Stimulated activated naive CD8-positive, alpha-beta T cell treated with anti-CD3 and anti-CD28 coated beads, Interleukin-15, Interleukin-2, amounts not matched to agents 100 U/mL and 50 U/mL, for 24 hours (primary cell): ENCODE data around the gene IL1RN.
"Not testable (repeated sequence)": the region's sequence is repeated elsewhere in the genome, so short reads cannot be mapped to it uniquely, and the experiment has no call there.

Experiments used
- ATAC-seq: fragments of 150-1000 bp; cut with Tn5 transposase; one replicate; pipeline ENCODE4 v1.10.0; 2021
- DNase-seq: peaks from one replicate; pipeline ENCODE4 v3.0.0; 2021

The IL1RN gene, protein sequence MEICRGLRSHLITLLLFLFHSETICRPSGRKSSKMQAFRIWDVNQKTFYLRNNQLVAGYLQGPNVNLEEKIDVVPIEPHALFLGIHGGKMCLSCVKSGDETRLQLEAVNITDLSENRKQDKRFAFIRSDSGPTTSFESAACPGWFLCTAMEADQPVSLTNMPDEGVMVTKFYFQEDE

DNA sequence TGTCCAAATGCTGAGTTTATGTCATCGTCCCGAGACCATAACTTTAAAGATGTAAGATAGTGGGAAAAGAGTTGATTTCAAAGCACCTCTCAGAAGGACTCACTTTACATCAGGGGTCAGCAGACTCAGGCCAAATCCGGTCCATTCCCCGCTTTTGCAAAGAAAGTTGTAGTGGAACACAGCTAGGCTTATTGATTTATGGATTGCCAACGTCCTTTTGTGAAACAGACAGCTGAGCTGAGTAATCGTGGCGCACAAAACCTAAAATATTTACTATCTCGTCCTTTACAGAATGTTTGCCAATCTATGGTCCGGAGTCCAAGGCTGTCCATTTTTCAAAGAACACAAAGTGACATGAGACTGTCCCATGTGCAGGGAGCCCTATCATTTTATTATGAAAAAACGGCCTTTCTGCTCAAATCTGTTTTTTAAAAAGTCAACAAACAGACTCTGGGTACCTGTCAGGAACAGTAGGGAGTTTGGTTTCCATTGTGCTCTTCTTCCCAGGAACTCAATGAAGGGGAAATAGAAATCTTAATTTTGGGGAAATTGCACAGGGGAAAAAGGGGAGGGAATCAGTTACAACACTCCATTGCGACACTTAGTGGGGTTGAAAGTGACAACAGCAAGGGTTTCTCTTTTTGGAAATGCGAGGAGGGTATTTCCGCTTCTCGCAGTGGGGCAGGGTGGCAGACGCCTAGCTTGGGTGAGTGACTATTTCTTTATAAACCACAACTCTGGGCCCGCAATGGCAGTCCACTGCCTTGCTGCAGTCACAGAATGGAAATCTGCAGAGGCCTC, at the start of gene IL1RN:
Gene IL1RN (plus strand): TSS at position 754 of the 801 bp plus-strand sequence. CDS start 27 bp downstream, at position 781.
- DNase-seq, result no peak
- ATAC-seq, result no peak

DNA sequence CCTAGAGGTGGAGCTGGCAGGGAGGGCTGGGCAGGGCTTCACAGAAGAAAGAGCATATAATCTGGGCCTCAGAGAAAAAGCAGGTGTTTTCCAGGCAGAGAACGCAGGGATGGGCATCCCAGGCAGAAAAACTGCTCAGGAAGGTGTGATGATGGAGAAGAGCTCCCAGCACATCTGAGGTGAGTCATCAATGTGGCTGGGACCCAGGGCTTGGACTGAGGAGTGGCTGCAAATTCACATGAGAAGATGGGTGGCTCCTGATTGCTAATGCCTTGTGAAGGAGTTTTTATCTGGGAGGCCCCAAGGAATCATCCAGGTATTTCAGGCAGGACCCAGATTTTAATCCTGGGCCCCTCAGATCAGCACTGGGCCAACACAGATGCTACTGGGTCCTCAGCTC, 49.5 kb upstream of the IL1RN start:
- DNase-seq (no peak), ATAC-seq (no peak)

DNA sequence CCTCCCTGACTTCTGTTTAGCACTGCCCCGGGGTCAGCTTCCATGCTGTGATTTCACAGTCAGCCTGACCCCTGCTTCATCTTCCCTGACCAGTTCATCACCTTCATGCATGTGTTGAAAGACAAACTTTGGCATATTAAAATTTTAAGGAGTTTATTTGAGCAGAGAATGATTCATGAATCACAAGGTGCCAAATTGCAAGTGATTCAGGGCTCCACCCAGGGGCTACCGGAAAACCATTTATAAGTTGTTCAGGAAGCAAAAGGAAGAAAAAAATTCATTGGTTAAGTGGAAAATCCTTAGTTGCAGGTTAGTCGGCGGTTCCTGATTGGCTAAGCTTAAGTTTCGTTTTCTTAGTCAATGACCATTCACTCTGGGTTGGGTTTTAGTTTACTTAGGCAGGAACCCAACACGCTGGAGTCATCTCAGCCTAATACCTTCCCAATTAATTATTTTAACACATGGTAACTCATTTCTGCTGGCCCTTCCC, 49.0 kb upstream of the IL1RN start:
- no peak for DNase-seq
- ATAC-seq, result no peak

DNA sequence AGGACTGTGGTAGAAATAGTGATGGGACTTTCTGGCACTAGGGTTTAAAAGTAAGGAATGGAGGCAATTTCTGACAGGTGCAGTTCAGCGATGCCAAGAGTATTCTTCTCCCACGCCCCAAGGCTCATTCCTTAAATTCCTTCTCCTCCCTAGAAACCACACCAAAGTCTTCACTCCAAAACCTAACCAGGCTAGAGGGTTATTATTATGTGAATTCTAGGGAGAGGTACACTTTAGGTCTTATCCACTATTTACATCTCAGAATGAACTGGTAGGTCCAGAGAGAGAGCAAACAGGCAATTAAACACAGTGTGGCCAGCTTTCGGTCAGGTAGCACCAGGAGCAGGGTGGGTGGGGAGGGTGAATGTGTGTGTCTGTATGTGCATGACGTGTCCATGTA, 48.3 kb upstream of the IL1RN start:
- ATAC-seq (no peak), DNase-seq (no peak)

DNA sequence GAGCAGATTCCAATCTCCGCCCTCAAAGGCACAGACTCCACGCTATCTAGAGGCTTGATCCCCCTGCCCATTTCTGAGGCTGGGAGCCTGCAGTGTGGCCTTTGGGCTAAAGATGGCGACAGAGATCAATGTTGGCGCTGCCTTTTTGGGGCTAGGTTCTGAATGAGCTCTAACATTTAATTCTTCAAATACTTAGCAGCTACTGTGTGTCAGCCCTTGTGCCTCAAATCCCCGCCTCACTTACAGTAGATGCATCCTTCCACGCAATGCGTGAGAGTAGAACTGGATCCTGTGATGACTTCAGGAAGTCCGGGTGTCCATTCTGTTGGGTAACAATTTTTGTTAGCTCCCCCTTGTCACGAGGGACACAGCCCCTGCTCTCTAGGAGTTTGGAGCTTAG, 47.3 kb upstream of the IL1RN start:
- peak; percentile 64 for DNase-seq
- ATAC-seq, result no peak

DNA sequence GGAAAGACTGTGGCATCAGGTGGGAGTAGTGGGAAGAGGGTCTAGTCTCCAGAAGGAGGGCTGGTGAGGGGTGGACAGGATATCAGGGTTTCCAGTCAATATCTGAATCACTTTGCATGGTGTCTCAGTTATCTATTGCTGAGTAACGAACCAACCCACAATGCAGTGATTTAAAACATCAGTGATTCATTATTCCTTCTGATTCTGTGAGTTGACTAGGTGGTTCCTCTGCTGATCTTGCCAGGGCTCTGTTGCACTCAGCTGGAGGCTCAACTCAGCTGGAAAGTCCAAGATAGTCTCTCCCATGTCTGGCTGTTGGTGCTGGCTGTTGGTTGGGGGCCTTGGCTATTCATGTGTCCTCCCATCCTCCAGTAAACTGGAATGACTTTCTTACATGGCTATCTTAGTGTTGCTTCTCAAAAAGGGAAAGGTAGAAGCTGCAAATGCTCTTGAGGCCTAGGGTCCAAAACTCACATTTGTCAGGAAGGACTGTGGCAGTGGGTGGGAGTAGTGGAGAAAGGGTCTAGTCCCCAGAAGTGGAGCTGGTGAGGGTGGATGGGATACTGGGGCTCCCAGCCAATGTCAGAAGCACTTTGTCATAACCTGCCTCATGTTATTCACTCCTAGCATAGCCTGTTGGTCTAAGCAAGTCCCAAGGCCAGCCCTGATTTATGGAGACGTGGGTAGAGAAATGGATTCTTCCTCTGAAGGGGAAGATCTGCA, 45.7 kb upstream of the IL1RN start:
- ATAC-seq, result peak; percentile 38

DNA sequence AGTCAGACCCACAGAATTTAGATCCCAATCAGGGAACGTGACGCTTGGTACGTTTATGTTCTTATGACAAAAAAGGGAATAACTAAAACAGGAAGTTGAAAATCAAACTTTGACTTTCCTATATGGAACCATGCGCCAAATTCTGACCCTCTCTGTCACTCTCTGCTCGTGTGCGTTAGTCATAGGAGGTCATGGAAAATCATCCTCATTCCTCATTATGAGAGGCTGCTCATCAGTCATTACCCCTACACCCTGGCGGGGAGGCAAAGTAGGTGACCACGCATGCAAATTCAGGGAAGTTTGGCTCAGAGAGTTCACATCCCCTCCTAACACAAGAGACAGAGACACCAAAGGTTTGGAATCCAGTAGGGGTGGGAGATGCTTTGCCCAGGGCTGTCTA, 44.1 kb upstream of the IL1RN start:
- ATAC-seq, result peak; percentile 88
- peak; percentile 41 for DNase-seq

More for the DNA sequence above, 45.7 kb upstream of the IL1RN start:
- DNase-seq, result no peak

DNA sequence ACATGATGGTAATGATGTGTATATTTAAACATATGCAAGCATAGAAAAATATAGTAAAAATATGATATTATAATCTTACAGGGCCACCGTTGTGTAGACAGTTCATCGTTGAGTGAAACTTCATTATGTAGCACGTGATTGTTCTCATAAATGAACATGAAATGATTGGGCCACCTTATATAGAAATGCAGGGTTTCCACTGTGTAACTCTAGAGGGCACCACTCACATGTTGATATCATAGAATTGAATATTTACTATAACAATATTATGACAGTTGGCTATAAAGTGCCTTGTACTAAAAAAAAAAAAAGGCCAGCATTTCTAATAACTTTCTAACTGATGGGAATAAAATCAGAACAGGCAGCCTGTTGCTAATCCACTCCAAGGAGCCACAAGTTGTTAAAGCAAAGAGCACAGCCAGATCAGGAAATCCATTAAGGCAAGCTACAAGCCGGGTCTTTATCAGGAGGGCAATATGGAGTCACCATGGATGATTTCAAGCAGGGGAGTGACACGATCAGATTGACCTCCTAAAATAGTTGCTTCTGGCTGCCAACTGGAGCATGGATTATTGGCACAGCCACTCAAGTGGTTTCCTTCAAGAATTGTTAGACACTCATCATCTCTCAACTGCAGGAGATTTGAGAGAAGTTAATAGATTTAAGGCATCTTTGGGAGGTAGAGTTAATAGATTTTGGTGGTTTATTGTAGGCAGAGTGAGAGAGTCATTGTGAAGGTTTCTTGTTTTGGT, 43.0 kb upstream of the IL1RN start:
- DNase-seq (no peak), ATAC-seq (no peak)

DNA sequence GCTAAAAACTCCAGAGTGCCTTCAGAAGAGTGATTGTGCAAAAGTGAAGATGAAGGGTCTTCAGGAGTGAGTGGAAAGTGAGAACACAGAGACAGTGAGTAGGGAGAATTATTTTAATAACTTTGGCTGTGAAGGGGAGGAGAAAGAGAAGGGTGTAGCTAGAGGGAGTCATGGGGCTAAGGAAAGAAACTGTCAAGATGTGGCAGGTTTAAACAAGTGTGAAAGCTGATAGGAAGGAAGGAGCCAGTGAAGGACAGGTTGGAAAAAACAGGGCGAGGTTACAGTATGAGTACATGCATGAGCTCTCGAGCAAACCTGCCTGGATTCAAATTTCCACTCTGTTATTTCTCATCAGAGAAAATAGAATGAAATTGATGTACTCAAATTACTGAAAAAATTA, 41.9 kb upstream of the IL1RN start:
- DNase-seq (no peak), ATAC-seq (no peak)

DNA sequence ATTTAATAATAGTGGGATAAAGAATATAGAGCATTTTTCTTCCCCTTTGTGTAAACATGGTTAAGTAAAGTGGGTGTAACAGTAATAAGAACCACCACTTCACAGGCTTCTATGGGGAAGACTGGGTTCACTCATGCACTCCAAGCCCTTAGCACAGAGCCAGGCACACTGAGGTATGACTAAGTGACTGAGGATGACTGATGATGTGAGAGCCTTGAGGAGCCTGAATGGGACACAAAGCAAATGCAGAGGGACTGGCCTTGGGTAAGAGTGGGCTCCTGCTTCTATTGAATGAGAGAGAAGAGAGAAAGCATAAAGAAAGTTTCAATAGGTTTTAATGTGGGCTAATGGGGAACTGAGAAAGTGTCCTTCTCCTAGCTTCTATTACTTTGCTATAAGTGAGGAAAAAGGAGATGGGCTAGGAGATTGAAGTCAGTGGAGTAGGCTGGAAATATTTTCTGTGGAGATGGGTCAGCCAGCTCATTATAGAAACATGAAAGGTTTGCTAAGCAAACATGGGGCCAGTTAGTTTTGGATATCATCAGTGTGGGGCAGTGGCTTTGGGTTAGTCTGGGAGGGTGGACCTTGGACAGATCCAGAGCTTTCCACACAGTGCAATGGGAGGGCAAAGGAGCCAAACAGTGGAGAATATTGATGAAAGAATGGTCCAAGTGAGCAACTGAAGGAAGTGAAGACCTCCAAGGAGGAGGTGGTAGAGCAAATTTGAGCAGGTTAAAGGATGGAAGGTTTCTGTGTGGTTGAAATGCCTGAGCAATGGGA, 39.0 kb upstream of the IL1RN start:
- ATAC-seq (no peak), DNase-seq (no peak)

DNA sequence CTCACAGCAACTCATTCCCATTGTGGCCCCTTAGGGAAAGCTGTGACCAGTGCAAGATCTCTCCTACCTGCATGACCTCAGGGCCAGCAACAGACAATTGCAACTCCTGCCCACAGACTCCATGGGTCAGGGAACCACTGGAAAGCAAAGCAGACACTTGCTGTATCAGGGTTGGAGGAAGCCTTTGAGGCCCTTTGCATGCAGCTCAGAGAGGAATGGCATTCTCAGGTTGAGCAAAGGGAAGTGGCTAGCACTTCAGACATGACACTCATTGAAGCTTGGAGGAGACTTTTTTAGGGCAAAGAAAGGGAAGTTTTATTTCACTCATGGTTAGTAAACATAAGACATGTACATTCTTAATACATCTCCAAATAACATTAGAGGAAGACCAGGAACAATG, 37.5 kb upstream of the IL1RN start:
- no peak for ATAC-seq
- no peak for DNase-seq

DNA sequence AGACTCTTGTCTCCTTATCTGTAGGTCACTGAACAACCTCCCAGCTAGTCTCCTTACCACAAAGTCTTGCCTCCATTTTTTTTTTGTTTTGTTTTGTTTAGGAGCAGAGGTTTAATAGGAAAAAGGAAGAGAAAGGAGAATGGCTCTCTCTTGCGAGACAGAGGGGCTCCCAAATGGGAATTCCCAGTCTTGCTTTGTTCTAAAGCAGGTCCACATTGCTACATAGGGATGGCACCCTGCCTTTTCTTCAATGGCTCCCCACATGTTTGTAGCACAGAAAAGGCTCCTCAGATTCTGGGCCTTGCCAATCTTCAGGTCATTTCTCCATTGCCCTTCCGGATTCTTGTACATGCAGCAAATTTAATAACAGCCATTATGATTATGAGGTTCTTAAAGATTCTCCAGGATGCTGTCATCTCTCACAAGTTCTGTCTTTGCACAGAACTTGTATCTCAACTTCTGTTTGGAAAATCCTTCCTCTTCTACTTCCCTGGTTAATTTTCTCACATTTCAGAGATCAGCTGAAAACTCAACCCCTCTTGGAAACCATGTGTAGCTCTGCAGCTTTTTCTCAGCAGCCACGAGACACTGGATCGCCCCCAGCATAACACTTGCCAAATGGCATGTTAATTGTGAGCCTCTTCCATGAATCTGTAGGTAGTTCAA, 36.0 kb upstream of the IL1RN start:
- no peak for DNase-seq
- ATAC-seq, result no peak

DNA sequence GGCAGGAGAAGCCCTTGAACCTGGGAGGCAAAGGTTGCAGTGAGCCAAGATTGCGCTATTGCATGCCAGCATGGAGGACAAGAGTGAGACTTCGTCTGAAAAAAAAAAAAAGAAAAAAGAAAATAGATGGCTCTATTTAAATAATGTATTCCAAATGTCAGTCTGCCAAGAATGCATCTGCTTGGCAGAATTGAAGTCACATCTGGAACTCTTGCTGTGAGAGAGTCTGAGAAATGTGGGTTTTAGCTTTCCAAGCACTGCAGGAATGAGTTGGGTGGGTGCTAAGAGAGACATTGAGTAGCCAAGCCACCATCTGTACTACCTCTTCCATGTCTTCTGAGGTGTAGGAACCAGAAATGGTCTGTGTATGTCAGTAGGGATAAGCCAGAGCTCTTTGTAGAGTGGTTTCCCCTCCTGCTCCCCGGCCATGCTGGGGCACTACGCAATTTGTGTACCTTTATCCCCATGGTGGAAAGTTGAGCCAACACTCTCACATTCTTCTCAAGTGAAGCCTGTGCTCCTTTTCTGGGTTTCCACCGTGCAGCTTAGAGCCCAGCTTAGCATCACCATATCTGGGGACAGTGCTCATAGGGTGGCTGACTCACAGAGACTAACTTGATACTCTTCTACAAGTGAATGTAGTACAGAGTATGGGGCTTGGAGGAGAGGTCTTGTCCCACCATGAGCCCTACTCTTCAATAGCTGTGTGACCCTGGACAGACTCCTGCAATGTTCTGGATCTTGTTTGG, 34.4 kb upstream of the IL1RN start:
- DNase-seq, result no peak
- no peak for ATAC-seq

DNA sequence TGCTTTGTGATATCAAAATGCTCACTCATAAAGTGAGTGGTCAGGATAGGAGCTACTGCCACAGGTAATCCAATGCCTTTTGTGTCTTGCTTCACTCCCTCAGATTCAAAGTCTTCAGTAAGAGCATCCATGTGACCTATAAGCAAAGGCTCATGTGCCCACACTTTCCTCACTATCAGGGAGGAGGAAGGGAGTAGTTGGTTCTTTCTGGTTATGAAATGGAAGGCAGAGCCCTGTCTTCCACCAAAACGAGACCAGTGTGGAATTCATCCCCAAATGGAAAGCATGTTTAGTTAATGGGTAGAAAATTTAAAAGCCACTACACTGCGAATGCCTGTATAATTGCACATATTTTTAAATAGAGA, 33.8 kb upstream of the IL1RN start:
- ATAC-seq (no peak), DNase-seq (no peak)

DNA sequence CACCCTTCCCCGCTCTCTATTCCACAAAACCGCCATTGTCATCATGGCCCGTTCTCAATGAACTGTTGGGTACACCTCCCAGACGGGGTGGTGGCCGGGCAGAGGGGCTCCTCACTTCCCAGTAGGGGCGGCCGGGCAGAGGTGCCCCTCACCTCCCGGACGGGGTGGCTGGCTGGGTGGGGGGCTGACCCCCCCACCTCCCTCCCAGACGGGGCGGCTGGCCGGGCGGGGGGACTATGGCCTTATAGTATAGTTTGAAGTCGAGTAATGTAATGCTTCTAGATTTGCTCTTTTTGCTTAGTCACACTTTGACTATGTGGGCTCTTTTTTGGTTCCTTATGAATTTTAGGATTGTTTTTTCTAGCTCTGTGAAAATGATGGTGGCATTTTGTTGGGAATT, 31.1 kb upstream of the IL1RN start:
- not testable (repeated sequence) for ATAC-seq, DNase-seq

DNA sequence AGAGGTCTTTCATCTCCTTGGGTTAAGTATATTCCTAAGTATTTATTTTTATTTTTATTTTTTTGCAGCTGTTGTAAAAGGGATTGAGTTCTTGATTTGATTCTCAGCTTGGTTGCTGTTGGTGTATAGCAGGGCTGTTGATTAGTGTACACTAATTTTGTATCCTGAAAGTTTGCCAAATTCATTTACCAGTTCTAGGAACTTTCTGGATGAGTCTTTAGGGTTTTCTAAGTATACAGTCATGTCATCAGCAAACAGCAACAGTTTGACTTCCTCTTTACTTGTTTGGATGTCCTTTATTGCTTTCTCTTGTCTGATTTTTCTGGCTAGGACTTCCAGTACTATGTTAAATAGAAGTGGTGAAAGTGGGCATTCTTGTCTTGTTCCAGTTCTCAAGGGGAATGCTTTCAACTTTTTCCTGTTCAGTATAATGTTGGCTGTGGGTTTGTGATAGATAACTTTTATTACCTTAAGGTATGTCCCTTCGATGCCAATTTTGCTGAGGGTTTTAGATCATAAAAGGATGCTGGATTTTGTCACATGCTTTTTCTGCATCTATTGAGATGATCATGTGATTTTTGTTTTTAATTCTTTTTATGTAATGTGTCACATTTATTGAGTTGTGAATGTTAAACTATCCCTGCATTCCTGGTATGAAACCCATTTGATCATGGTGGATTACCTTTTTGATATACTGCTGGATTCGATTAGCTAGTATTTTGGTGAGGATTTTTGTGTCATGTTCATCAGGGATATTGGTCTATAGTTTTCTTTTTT, 30.4 kb upstream of the IL1RN start:
- DNase-seq, ATAC-seq: not testable (repeated sequence)

DNA sequence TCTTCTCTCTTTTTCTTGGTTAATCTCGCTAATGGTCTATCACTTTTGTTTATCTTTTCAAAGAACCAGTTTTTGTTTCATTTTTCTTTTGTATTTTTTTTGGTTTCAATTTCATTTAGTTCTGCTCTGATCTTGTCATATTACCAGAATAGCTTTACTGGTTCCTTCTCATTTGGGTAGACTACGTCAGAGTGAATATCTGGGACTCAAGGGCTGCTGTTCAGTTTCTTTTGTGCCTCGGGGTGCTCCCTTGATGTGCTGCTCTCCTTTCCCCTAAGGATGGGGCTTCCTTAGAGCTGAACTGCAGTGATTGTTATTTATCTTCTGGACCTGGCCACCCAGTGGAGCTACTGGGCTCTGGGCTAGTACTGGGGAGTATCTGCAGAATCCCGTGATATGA, 29.4 kb upstream of the IL1RN start:
- ATAC-seq (no peak), DNase-seq (no peak)

DNA sequence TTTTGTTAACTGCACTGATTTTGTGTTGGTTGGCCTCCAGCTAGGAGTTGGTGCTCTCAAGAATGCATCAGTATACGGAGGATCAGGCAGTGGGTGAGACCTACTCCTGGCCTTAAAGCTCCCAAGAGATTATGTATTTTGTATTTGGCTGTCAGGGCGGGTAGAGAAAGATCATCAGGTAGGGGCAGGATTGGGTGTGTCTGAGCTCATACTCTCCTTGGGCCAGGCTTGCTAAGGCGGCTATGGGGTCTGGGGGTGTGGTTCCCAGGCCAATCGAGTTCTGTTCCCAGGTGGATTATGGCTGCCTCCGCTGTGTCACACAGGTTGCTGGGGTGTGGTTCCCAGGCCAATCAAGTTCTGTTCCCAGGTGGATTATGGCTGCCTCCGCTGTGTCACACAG, 28.9 kb upstream of the IL1RN start:
- ATAC-seq, result no peak
- DNase-seq, result no peak

DNA sequence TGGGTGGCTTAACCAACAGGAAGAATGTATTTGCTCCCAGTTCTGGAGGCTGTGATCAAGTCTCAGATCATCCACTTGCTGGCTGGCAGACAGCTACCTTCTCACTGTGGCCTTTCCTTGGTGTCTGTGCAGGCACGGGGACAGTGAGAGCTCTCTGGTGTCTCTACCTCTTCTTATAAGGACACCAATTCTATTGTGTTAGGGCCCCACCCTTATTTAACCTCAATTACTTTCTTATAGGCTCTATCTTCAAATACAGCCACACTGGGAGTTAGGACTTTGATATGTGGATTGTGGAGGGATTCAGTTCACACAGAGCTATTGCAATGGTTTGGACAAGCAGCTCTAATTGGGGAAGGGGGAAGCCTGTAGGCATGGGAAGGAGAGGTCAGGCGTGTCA, 25.3 kb upstream of the IL1RN start:
- DNase-seq (no peak), ATAC-seq (no peak)

DNA sequence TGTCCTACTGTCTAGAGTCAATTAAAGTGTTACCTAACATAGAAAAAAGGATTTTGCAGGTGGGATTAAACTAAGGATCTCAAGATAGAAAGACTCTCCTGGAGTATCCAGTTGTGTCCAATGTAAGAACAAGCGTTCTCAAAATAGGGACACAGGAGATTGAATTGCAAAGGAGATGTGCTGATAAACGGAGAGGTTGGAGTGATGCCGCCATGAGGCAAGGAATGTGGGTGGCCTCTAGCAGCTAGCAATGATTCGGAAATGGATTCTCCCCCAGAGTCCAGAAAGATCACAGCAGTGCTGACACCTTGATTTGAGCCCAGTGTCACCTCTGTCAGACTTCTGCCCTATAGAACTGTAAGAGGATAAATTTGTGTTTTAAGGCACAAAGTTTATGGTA, 24.1 kb upstream of the IL1RN start:
- no peak for DNase-seq
- no peak for ATAC-seq
